PC-9 (cell line): Measurements from ENCODE around the gene HIVEP2. TPM values are rescaled to one million over a fixed set of nuclear protein-coding genes. Genes with fewer than 3 reads are reported as not detected.

Experiments
- BruUV-seq: library from RNA; stranded (reverse); fragments of 400-500 nt; replicated peaks from 2 replicates; lab custom pipeline; 2021; lab: Mats Ljungman, UMichigan
- CTCF ChIA-PET: fragments of 300-600 bp; sonication (Branson Sonifier 250); formaldehyde crosslinking; loops from one replicate; lab custom pipeline; 2022; ENCODE audit warnings: antibody characterized with exemption; lab: Charles Lee
- POLR2A ChIA-PET: fragments of 300-600 bp; sonication (Branson Sonifier 250); formaldehyde crosslinking; loops from one replicate; lab custom pipeline; 2022; ENCODE audit warnings: antibody characterized with exemption; ENCODE audit not compliant: unreplicated experiment; lab: Charles Lee
- DNase-seq, 2 experiments: peaks; one replicate each; pipeline versions ENCODE4 v3.0.0 to v3.0.0-alpha.2; 2015 to 2022; ENCODE audit warnings: mixed read lengths in 1 of 2
- H2AFZ ChIP-seq: fragments of 200-600 bp; sonication (generic); 2 replicates; pipeline ENCODE4 v1.8.1; 2017; ENCODE audit warnings: antibody characterized with exemption
- H3F3A ChIP-seq: fragments of 200-600 bp; sonication (generic); 2 replicates; pipeline ENCODE4 v1.8.1; 2017; ENCODE audit warnings: antibody characterized with exemption, mild to moderate bottlenecking, low read depth; ENCODE audit not compliant: insufficient read depth
- H3K27ac ChIP-seq: fragments of 200-600 bp; sonication (generic); 2 replicates; pipeline ENCODE4 v1.6.1; 2016; ENCODE audit warnings: mixed run types
- H3K27me3 ChIP-seq: fragments of 200-600 bp; sonication (generic); 2 replicates; pipeline ENCODE4 v1.6.1; 2016; ENCODE audit warnings: low read depth, mixed run types; ENCODE audit not compliant: insufficient read depth
- H3K36me3 ChIP-seq: fragments of 200-600 bp; sonication (generic); 2 replicates; pipeline ENCODE4 v1.6.1; 2016; ENCODE audit warnings: low read depth, mixed run types
- H3K4me1 ChIP-seq: fragments of 200-600 bp; sonication (generic); replicated peaks from 2 replicates; pipeline ENCODE4 v1.6.1; 2016; ENCODE audit warnings: mixed run types; ENCODE audit not compliant: insufficient read depth
- H3K4me2 ChIP-seq: fragments of 200-600 bp; sonication (generic); 2 replicates; pipeline ENCODE4 v1.6.1; 2017; ENCODE audit warnings: mixed run types
- H3K4me3 ChIP-seq: fragments of 200-600 bp; sonication (generic); 2 replicates; pipeline ENCODE4 v1.6.1; 2016; ENCODE audit warnings: mixed run types
- H3K79me2 ChIP-seq: fragments of 200-600 bp; sonication (generic); 2 replicates; pipeline ENCODE4 v1.6.1; 2017; ENCODE audit warnings: low read depth, mixed run types
- H3K9me2 ChIP-seq: fragments of 200-600 bp; sonication (generic); 2 replicates; pipeline ENCODE4 v1.8.1; 2017; ENCODE audit warnings: mild to moderate bottlenecking; ENCODE audit not compliant: insufficient read depth
- H3K9me3 ChIP-seq: fragments of 200-600 bp; sonication (generic); 2 replicates; pipeline ENCODE4 v1.8.1; 2016; ENCODE audit warnings: low read depth; ENCODE audit not compliant: insufficient read depth
- H4K20me1 ChIP-seq: fragments of 200-600 bp; sonication (generic); 2 replicates; pipeline ENCODE4 v1.8.1; 2017; ENCODE audit not compliant: insufficient read depth
- EZH2 ChIP-seq: fragments of 200-600 bp; sonication (generic); IDR thresholded peaks from 2 replicates; pipeline ENCODE4 v1.8.0; 2017; ENCODE audit warnings: antibody characterized with exemption, low read depth
- intact Hi-C: fragments of 100-400 bp; cut with micrococcal nuclease; formaldehyde crosslinking; loops from one replicate; pipeline ENCODE4 v1.10.0; 2022; ENCODE audit not compliant: unreplicated experiment
- total RNA-seq: library from RNA; stranded (reverse); gene quantifications from 2 replicates; pipeline ENCODE4 v1.2.3, GENCODE V29; 2021
- TF ChIP-seq, protein P1 (sequence below): fragments of 200-600 bp; sonication (generic); conservative IDR thresholded peaks from 2 replicates; pipeline ENCODE4 v1.6.1; 2017; ENCODE audit warnings: mixed run types, antibody characterized with exemption, mild to moderate bottlenecking, moderate library complexity

Gene HIVEP2
- total RNA-seq, 1 experiment from 2014 or later = 10.3 TPM

DNA sequence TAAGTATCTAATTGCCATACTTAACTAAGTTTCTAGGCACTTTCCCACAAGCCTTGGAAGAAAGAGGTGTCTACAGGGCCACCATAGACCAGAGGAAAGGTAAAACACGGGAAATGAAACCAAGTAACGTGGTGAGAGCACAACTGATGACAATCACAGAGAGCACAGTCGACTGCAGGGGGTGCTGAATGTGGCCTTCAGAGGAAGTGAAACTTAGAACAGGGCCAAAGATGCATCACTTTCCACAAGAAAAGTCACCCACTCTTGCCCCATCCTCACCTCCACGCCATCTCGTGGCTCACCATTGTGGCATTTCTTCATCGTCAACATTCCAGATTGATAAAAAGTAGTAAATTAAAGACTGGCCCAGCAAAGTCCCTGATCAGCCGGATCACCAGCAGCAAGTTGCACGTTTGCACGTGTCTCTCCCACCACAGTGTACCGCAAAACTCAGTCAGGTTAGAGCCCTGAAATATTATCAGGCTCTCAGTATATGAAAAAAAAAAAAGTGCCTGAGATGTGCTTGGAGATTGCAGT, 31.4 kb downstream of the HIVEP2 start:
- peaks cover 6% of the 10 kb centered on the region; the same call in 1 of the 2 replicates for H3K79me2 ChIP-seq
- TF ChIP-seq, protein P1, sequence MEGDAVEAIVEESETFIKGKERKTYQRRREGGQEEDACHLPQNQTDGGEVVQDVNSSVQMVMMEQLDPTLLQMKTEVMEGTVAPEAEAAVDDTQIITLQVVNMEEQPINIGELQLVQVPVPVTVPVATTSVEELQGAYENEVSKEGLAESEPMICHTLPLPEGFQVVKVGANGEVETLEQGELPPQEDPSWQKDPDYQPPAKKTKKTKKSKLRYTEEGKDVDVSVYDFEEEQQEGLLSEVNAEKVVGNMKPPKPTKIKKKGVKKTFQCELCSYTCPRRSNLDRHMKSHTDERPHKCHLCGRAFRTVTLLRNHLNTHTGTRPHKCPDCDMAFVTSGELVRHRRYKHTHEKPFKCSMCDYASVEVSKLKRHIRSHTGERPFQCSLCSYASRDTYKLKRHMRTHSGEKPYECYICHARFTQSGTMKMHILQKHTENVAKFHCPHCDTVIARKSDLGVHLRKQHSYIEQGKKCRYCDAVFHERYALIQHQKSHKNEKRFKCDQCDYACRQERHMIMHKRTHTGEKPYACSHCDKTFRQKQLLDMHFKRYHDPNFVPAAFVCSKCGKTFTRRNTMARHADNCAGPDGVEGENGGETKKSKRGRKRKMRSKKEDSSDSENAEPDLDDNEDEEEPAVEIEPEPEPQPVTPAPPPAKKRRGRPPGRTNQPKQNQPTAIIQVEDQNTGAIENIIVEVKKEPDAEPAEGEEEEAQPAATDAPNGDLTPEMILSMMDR = no peak
- TF ChIP-seq EZH2 = no peak
- intact Hi-C loops = no loop called here
- H4K20me1 ChIP-seq = no peaks in the 10 kb centered on the region
- no peaks in the 10 kb centered on the region for H3K36me3 ChIP-seq
- H3K4me1 ChIP-seq = no peaks in the 10 kb centered on the region
- no peak overlapping the region for H3K27ac ChIP-seq
- ChIA-PET CTCF (no interaction called here), POLR2A (no interaction called here)
- BruUV-seq = no TSS peak
- no peaks in the 10 kb centered on the region for H3K9me2 ChIP-seq
- no peaks in the 10 kb centered on the region for H3F3A ChIP-seq
- H2AFZ ChIP-seq = no peak overlapping the region
- H3K4me2 ChIP-seq = no peak overlapping the region
- no peak for DNase-seq
- H3K9me3 ChIP-seq = no peaks in the 10 kb centered on the region
- no peaks in the 10 kb centered on the region for H3K27me3 ChIP-seq
- H3K4me3 ChIP-seq = no peak overlapping the region

DNA sequence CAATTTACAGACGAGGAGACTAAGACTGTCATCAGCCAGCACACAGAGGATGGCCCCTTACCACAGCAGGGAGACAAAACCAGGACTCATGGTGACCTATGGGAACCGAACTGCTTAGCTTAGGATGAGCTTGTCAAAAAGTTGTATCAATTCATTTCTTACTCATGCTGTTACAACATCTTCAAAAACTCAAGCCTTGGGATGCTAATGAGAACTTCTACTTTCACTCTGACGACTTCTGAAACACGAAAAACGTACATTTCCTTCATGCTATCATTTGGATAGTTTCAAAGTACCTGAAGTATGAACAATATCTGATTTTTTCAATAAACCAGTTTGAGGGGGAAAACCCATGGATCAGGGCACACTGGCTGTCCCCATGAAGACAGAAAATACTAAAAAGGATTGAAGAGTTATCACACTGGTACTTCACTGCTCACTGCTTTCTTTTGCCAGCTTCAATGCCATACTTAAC, 31.9 kb downstream of the HIVEP2 start:
- TF ChIP-seq EZH2 = no peak
- TF ChIP-seq, protein P1 = no peak
- Histone ChIP-seq H3K27ac (no peak overlapping the region), H3K9me3 (no peaks in the 10 kb centered on the region), H3K36me3 (no peaks in the 10 kb centered on the region), H3K79me2 (peaks cover 6% of the 10 kb centered on the region; the same call in 1 of the 2 replicates), H2AFZ (no peak overlapping the region), H3K9me2 (no peaks in the 10 kb centered on the region), H3K4me3 (no peak overlapping the region), H3F3A (no peaks in the 10 kb centered on the region), H4K20me1 (no peaks in the 10 kb centered on the region), H3K4me1 (no peaks in the 10 kb centered on the region), H3K27me3 (no peaks in the 10 kb centered on the region), H3K4me2 (no peak overlapping the region)
- intact Hi-C loops = no loop called here
- ChIA-PET POLR2A (no interaction called here), CTCF (no interaction called here)
- no peak for DNase-seq
- no TSS peak for BruUV-seq

DNA sequence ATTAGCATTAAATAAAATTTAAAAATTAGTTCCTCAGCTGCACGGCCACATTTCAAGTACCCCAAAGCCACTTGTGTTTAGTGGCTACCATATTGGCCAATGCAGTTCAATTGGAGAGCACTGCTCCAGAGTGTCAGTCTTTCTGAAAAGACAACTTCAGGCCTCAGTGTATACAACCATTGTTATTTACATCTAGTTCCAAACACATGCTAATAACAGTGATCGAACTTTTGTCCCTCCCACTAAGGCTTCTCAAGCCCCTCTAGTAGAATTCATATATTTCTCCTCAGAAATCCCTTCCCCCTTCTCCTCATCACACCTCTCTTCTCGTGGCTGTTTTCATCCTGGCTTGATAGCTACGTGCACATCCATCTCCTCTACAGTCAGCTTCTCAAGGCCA, 32.9 kb downstream of the HIVEP2 start:
- peaks cover 6% of the 10 kb centered on the region; the same call in 1 of the 2 replicates for H3K79me2 ChIP-seq
- no peaks in the 10 kb centered on the region for H3K4me1 ChIP-seq
- H3K4me2 ChIP-seq = no peak overlapping the region
- DNase-seq = no peak
- intact Hi-C loops = no loop called here
- ChIA-PET CTCF (no interaction called here), POLR2A (no interaction called here)
- H3K9me2 ChIP-seq = no peaks in the 10 kb centered on the region
- no peak overlapping the region for H2AFZ ChIP-seq
- H3K36me3 ChIP-seq = no peaks in the 10 kb centered on the region
- H3K9me3 ChIP-seq = no peaks in the 10 kb centered on the region
- H4K20me1 ChIP-seq = no peaks in the 10 kb centered on the region
- H3K27ac ChIP-seq = no peak overlapping the region
- H3F3A ChIP-seq = no peaks in the 10 kb centered on the region
- no peak overlapping the region for H3K4me3 ChIP-seq
- TF ChIP-seq, protein P1 = no peak
- TF ChIP-seq EZH2 = no peak
- no peaks in the 10 kb centered on the region for H3K27me3 ChIP-seq
- no TSS peak for BruUV-seq
